Left ventricle myocardium inferior (tissue), 1 donor: ENCODE measurements around the gene SPCS3. TPM values are rescaled to one million over a fixed set of nuclear protein-coding genes. Genes with fewer than 3 reads are reported as not detected.

ENCODE experiments used
- DNase-seq: peaks from one replicate; pipeline ENCODE4 v3.0.0-alpha.2; 2020
- H3K27ac ChIP-seq: fragments of 200-600 bp; replicated peaks from 2 replicates; pipeline ENCODE4 v1.8.0; 2021
- H3K27me3 ChIP-seq: fragments of 200-600 bp; 2 replicates; pipeline ENCODE4 v1.8.0; 2021; ENCODE audit warnings: low read depth
- H3K36me3 ChIP-seq: fragments of 200-600 bp; 2 replicates; pipeline ENCODE4 v1.8.0; 2021
- H3K4me1 ChIP-seq: fragments of 200-600 bp; 2 replicates; pipeline ENCODE4 v1.8.0; 2021
- H3K4me3 ChIP-seq: fragments of 200-600 bp; 2 replicates; pipeline ENCODE4 v1.8.0; 2021; ENCODE audit warnings: mild to moderate bottlenecking, moderate library complexity
- H3K9me3 ChIP-seq: fragments of 200-600 bp; replicated peaks from 2 replicates; pipeline ENCODE4 v1.8.0; 2021
- CTCF ChIP-seq: fragments of 200-600 bp; IDR thresholded peaks from 2 replicates; pipeline ENCODE4 v1.8.0; 2021; ENCODE audit warnings: antibody characterized with exemption, mild to moderate bottlenecking, borderline replicate concordance
- intact Hi-C: fragments of 100-400 bp; cut with micrococcal nuclease; formaldehyde crosslinking; loops from one replicate; pipeline ENCODE4 v1.11.0; 2022
- long read RNA-seq: library from polyadenylated mRNA; unstranded; transcript quantifications from one replicate; pipeline ENCODE4 v2.0.0, GENCODE V29; 2021
- total RNA-seq: library from RNA; stranded (reverse); fragmentation: NEBNext Ultra II Directional; extraction: Animal tissue kit (Norgen Biotek cat#: 25700); gene quantifications from one replicate; pipeline ENCODE4 v1.2.1, GENCODE V29; 2021
- donor health status: DM: no; HTN: yes; CAD: no; lungs with severe emphysema.

Gene SPCS3
- 91.8 TPM for total RNA-seq
- long read RNA-seq, full-length matches to known transcripts: 27 of 41 reads
- long read RNA-seq, partial matches to known transcripts: 8 of 41 reads
- long read RNA-seq, other reads (novel, unspliced or antisense): 6 of 41 reads

- H3K9me3 ChIP-seq: no peaks in the 10 kb centered on the region
- no peaks in the 10 kb centered on the region for H3K27me3 ChIP-seq
- no peak for TF ChIP-seq CTCF
- peak within 1 kb of the TSS; percentile 99 for H3K27ac ChIP-seq
- peaks cover 57% of the 10 kb centered on the region for H3K4me1 ChIP-seq
- peak; percentile 97 for DNase-seq
- peak within 1 kb of the TSS; percentile 92 for H3K4me3 ChIP-seq
- intact Hi-C loops: no loop called here
- no peaks in the 10 kb centered on the region for H3K36me3 ChIP-seq
Observed at GRCh38 chr4:176319704-176320339, at the start of gene SPCS3. Gene SPCS3 (plus strand): TSS chr4:176319966. CDS start chr4:176320077, 111 bp downstream.

- intact Hi-C loops: loop anchor here (10.0 kb wide), 1 partner anchor 116 kb away; no protein-coding TSS in a partner anchor
- H3K4me1 ChIP-seq: no peaks in the 10 kb centered on the region
- H3K27me3 ChIP-seq: no peaks in the 10 kb centered on the region
- H3K4me3 ChIP-seq: no peak overlapping the region
- H3K27ac ChIP-seq: no peak overlapping the region
- no peaks in the 10 kb centered on the region for H3K9me3 ChIP-seq
- no peaks in the 10 kb centered on the region for H3K36me3 ChIP-seq
- no peak for TF ChIP-seq CTCF
- no peak for DNase-seq
Observed at GRCh38 chr4:176270669-176271068, 49.1 kb upstream of the SPCS3 start.

GRCh38 chr4:176271749-176272148, 48.0 kb upstream of the SPCS3 start:
- no peaks in the 10 kb centered on the region for H3K27me3 ChIP-seq
- intact Hi-C loops: loop anchor here (10.0 kb wide), 1 partner anchor 117 kb away; no protein-coding TSS in a partner anchor
- H3K9me3 ChIP-seq: no peaks in the 10 kb centered on the region
- no peak for TF ChIP-seq CTCF
- no peak for DNase-seq
- no peak overlapping the region for H3K27ac ChIP-seq
- no peaks in the 10 kb centered on the region for H3K4me1 ChIP-seq
- no peaks in the 10 kb centered on the region for H3K36me3 ChIP-seq
- no peak overlapping the region for H3K4me3 ChIP-seq

GRCh38 chr4:176272799-176273198, 47.0 kb upstream of the SPCS3 start:
- Histone ChIP-seq H3K9me3 (no peaks in the 10 kb centered on the region), H3K27me3 (no peaks in the 10 kb centered on the region), H3K27ac (no peak overlapping the region), H3K4me1 (no peaks in the 10 kb centered on the region), H3K36me3 (no peaks in the 10 kb centered on the region), H3K4me3 (no peak overlapping the region)
- no peak for DNase-seq
- TF ChIP-seq CTCF: no peak
- intact Hi-C loops: loop anchor here (10.0 kb wide), 1 partner anchor 118 kb away; no protein-coding TSS in a partner anchor

GRCh38 chr4:176273736-176274135, 46.0 kb upstream of the SPCS3 start:
- intact Hi-C loops: loop anchor here (10.0 kb wide), 1 partner anchor 119 kb away; no protein-coding TSS in a partner anchor
- TF ChIP-seq CTCF: no peak
- Histone ChIP-seq H3K27me3 (no peaks in the 10 kb centered on the region), H3K4me1 (no peaks in the 10 kb centered on the region), H3K4me3 (no peak overlapping the region), H3K27ac (no peak overlapping the region), H3K9me3 (no peaks in the 10 kb centered on the region), H3K36me3 (no peaks in the 10 kb centered on the region)
- DNase-seq: no peak
